Daoy (cell line): ENCODE measurements around the gene FBXL7. TPM values are rescaled to one million over a fixed set of nuclear protein-coding genes. Genes with fewer than 3 reads are reported as not detected.
A peak's percentile ranks its signal among the peaks of the same experiment; 100 is the strongest.

Experiments used
- DNase-seq: peaks from one replicate; pipeline ENCODE4 v3.0.0-alpha.2; 2015; ENCODE audit warnings: low read depth
- total RNA-seq: library from RNA; depleted of rRNA; stranded (reverse); fragments of >200 nt; shearing (Covaris generic); gene quantifications from 2 replicates; pipeline ENCODE4 v1.2.3, GENCODE V29; 2014

The FBXL7 gene
- total RNA-seq, 1 experiment from 2014 or later, result 3.0 TPM

- DNase-seq, result no peak
Measured at GRCh38 chr5:15880201-15880600, 380.2 kb downstream of the FBXL7 start.

GRCh38 chr5:15885156-15885555, 385.2 kb downstream of the FBXL7 start:
- DNase-seq, result no peak

- DNase-seq, result no peak
Measured at GRCh38 chr5:15886156-15886555, 386.2 kb downstream of the FBXL7 start.

- DNase-seq, result no peak
Measured at GRCh38 chr5:15887093-15887492, 387.1 kb downstream of the FBXL7 start.

DNA sequence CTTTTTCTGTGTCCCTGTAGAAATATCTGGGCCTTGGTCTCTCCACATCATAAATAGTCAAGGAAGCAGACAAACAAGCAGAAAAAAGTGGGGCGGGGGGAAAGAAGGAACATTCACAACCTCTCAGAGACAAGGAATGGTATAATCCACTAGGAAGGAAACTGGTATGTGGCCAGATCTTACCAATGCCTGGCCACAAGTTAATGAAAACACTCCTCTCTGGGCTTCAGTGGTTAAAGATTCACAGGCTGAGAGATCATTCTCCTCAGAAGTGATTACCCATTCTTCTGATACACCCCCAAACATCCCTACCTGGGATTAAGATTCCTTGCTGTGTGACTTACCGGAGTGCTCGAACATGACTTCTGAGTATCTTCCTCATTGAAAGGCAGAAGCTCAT, 389.0 kb downstream of the FBXL7 start:
- no peak for DNase-seq

DNA sequence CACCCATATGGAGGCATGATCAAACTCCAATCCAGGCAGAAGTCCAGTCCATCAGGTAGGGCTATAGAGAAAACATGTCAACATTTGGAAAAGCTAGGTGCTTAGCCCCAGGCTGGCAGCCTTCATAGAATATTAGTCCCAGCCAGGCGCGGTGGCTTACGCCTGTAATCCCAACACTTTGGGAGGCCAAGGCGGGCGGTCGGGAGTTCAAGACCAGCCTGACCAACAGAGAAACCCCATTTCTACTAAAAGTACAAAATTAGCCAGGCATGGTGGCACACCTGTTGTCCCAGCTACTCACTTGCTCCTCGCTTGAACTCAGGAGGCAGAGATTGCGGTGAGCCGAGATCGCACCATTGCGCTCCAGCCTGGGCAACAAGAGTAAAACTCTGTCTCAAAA, 393.9 kb downstream of the FBXL7 start:
- DNase-seq, result no peak

DNA sequence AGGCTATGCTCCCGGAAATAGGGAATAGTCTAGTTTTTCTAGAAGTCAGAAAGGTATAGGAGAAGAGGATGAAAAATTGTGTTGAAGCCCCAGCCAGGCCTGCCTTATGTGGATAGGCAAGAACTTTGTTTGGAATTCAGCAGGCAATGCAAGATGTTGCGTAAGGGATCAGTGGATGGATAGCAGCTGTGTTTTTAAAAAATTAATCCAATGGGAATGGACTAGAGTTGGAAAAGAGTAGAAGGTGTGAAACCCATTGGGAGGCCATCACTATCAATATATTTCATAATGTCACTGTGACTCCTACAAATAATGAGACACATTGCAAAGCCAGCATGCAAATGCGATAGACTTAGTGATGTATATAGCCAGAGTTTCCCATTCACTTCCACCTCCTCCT, 397.7 kb downstream of the FBXL7 start:
- DNase-seq, result no peak

- no peak for DNase-seq
Measured at GRCh38 chr5:15898641-15899040, 398.7 kb downstream of the FBXL7 start.

GRCh38 chr5:15899481-15899880, 399.5 kb downstream of the FBXL7 start:
- DNase-seq, result no peak

- no peak for DNase-seq
Measured at GRCh38 chr5:15901151-15901550, 401.2 kb downstream of the FBXL7 start.

- no peak for DNase-seq
Measured at GRCh38 chr5:15902066-15902465, 402.1 kb downstream of the FBXL7 start.

DNA sequence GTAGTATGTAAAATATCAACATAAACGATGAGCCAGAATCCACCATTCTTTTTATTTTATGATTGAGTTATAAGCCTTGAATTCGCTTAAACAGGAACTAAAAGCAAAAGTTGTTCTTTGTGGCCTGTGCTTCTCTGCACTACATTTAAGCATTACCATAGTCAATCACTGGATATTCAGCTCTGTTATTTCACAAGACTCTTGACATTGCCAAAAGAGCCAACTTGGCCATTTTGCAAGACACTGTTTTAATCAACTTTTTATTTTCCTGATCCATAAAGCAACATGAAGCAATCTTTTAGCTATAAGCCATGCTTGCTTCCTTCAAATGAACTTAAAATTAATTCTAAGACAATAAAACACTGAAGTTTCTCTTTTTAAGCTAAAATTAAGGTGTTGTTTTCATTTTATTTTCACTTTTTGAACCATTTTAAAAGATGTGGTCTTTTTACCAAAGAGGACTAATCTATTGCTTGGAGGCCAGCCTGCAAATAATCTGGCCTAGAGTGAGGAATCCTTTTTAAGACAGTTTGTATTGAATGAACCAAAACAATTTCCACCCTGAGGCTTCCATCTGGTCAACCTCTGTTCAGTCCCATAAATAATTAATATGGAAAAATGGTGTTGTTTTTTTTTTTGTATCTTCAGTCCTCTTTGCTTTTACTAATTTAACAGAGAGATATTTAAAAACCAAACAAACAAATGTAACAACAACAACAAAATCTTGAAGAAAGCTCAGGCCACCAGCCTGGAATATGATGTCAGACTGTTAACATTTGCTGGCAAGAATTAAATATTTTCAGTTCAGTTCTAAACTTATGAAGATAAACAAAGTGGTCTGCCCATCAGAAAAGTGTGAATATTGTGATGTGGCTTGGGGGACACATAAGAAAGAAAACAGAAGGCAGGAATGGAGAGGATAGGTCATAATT, 405.2 kb downstream of the FBXL7 start:
- DNase-seq, result no peak

GRCh38 chr5:15914638-15915037, 414.7 kb downstream of the FBXL7 start:
- peak; percentile 22 for DNase-seq

DNA sequence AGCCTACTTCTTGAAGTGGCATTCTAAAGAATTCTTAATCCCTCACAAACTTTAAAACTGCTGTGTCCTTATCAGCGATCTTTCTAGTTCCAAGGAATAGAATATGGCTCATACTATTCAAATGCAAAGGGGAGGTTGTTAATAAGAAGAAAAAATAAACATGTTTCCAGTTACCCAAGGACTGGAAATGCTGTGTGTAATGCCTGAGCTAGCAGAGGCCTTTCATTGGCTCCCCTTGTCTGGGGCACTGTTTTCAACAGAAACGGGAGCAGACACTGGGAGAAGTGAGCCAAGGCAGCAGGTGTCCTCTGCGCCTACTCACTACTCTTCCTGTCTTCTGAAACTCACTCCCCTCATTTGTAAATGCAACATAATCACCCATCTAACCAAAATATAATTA, 426.6 kb downstream of the FBXL7 start:
- no peak for DNase-seq

DNA sequence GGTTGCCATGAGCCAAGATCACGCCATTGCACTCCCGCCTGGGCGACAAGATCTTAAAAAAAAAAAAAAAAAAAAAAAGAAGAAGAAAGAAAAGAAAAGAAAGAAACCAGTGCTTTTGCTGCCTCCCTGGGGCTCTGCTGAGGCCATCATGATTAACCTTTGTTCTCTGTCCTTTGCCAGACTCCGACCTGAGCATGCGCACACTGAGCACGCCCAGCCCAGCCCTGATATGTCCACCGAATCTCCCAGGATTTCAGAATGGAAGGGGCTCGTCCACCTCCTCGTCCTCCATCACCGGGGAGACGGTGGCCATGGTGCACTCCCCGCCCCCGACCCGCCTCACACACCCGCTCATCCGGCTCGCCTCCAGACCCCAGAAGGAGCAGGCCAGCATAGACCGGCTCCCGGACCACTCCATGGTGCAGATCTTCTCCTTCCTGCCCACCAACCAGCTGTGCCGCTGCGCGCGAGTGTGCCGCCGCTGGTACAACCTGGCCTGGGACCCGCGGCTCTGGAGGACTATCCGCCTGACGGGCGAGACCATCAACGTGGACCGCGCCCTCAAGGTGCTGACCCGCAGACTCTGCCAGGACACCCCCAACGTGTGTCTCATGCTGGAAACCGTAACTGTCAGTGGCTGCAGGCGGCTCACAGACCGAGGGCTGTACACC, 427.9 kb downstream of the FBXL7 start:
- no peak for DNase-seq

DNA sequence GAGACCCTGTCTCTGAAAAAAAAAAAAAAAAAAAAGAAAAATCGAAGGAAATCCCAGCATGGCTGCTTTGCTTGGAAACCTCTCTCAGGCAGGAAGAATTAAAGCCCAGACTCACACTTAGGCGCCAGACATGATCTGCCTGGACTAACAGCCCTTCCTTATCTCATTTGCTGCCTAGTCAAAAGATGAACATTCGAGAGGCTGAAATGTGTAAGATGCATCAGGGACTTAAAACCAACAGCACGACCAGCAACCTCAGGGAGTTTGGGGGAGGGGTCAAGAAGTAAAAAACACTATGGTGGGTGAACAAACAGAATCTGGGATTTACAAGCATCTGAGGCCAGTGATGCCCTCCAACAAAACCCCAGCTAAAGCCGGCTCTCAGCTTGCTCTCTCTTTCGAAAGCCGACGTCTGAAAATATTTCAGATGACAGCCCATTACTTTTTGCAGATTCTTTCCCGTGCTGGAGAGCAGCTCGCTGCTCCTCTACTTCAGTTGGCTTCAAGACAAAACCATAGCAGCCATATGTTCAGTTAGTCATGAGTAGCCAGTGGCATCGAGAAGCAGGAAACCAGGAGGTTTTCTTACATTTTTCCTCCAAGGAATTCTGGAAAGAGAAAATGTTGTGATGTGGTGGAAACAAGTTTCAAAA, 429.8 kb downstream of the FBXL7 start:
- peak; percentile 29 for DNase-seq

DNA sequence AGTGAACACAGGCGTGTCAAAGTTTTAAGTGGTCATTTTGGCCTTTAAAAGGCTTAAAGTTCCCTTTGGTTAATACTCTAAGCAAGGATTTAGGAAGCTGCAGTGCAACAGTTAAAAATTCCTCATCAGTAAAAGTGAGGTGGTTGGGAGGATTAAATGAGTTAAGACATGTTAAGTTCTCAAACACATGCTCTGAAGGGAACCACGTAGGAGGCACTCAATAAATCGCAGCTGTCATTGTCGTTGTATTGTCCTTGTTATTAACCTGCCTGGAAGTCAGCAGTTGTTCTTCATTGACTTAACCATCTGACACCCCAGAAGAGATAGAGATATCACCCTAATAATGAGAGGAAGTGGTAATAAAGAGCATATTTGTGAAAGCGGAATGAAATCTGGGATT, 432.1 kb downstream of the FBXL7 start:
- no peak for DNase-seq

- peak; percentile 19 for DNase-seq
Measured at GRCh38 chr5:15933259-15934207, 433.6 kb downstream of the FBXL7 start.

DNA sequence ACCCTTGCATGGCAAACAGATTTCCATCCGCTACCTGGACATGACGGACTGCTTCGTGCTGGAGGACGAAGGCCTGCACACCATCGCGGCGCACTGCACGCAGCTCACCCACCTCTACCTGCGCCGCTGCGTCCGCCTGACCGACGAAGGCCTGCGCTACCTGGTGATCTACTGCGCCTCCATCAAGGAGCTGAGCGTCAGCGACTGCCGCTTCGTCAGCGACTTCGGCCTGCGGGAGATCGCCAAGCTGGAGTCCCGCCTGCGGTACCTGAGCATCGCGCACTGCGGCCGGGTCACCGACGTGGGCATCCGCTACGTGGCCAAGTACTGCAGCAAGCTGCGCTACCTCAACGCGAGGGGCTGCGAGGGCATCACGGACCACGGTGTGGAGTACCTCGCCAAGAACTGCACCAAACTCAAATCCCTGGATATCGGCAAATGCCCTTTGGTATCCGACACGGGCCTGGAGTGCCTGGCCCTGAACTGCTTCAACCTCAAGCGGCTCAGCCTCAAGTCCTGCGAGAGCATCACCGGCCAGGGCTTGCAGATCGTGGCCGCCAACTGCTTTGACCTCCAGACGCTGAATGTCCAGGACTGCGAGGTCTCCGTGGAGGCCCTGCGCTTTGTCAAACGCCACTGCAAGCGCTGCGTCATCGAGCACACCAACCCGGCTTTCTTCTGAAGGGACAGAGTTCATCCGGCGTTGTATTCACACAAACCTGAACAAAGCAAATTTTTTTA, 436.7 kb downstream of the FBXL7 start:
- DNase-seq, result no peak

- no peak for DNase-seq
Measured at GRCh38 chr5:15937708-15938107, 437.7 kb downstream of the FBXL7 start.

DNA sequence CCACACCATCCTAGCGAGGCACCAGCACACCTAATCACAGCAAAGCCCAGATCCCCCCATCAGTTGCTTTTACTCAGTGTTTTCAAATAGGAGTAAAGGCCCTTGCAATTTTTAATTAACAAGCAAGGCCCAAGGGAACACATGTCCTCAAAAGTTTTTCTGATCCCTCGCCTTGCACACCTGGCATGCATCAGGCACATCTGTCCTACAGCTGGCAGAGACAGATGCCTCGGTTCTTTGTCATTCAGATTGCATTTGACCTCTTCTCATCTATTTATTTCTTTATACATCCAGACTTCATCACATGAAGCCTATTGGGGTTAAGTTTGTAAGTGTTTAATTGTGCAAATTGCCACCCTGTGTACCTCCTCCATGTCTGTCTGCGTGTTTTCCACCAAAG, 438.2 kb downstream of the FBXL7 start:
- no peak for DNase-seq
